Keratinocyte (primary cell): ENCODE data around the gene KATNA1. TPM values are rescaled to one million over a fixed set of nuclear protein-coding genes. Genes with fewer than 3 reads are reported as not detected.

Source experiments
- DNase-seq: peaks from one replicate; pipeline ENCODE4 v3.0.0-alpha.2; 2011; ENCODE audit warnings: low read depth, missing footprints, low spot score
- FAIRE-seq: peaks from 2 replicates; lab custom pipeline; 2011; peaks lifted over from hg19 to GRCh38; lab: Jason Lieb, UNC
- H2AFZ ChIP-seq: 2 replicates; pipeline ENCODE4 v1.6.0; 2012; ENCODE audit warnings: low read length, control low read depth, inconsistent platforms; ENCODE audit not compliant: control insufficient read depth
- H3K27ac ChIP-seq: 2 replicates; pipeline ENCODE4 v1.5.1; 2011; ENCODE audit warnings: low read length; ENCODE audit not compliant: control insufficient read depth, insufficient read depth
- H3K27me3 ChIP-seq: 3 replicates; pipeline ENCODE4 v1.6.0; 2011; ENCODE audit warnings: low read length; ENCODE audit not compliant: control insufficient read depth, insufficient read depth; ENCODE audit errors: extremely low read depth
- H3K36me3 ChIP-seq, 2 experiments: 2 replicates in 1 of 2; 3 replicates in 1 of 2; pipeline ENCODE4 v1.5.1; 2011; ENCODE audit warnings: low read length in 2 of 2, mild to moderate bottlenecking in 1 of 2; ENCODE audit not compliant: control insufficient read depth in 2 of 2, insufficient read depth in 2 of 2; ENCODE audit errors: extremely low read depth in 1 of 2
- H3K4me1 ChIP-seq: 3 replicates; pipeline ENCODE4 v1.5.1; 2011; ENCODE audit warnings: low read length; ENCODE audit not compliant: control insufficient read depth, insufficient read depth; ENCODE audit errors: extremely low read depth
- H3K4me2 ChIP-seq: 3 replicates; pipeline ENCODE4 v1.6.0; 2011; ENCODE audit warnings: low read depth, low read length; ENCODE audit not compliant: control insufficient read depth, insufficient read depth; ENCODE audit errors: extremely low read depth
- H3K4me3 ChIP-seq, 3 experiments: fragments of 200-600 bp in 1 of 3; sonication (generic) in 1 of 3; 2 replicates in 2 of 3; 3 replicates in 1 of 3; pipeline ENCODE4 v1.5.1; 2011 to 2016; ENCODE audit warnings: low read length in 3 of 3, mild to moderate bottlenecking in 3 of 3, control low read depth in 2 of 3, inconsistent platforms in 1 of 3, low read depth in 1 of 3, mixed read lengths in 1 of 3, mixed run types in 1 of 3, moderate library complexity in 1 of 3; ENCODE audit not compliant: control insufficient read depth in 2 of 3, insufficient read depth in 2 of 3; ENCODE audit errors: extremely low read depth in 1 of 3
- H3K79me2 ChIP-seq: 2 replicates; pipeline ENCODE4 v1.6.0; 2012; ENCODE audit warnings: low read length; ENCODE audit not compliant: control insufficient read depth, insufficient read depth
- H3K9ac ChIP-seq: 3 replicates; pipeline ENCODE4 v1.6.0; 2011; ENCODE audit warnings: low read length; ENCODE audit not compliant: control insufficient read depth, insufficient read depth; ENCODE audit errors: extremely low read depth
- H3K9me1 ChIP-seq: 3 replicates; pipeline ENCODE4 v1.6.0; 2011; ENCODE audit warnings: low read length; ENCODE audit not compliant: control insufficient read depth, insufficient read depth; ENCODE audit errors: extremely low read depth
- H3K9me3 ChIP-seq: 2 replicates; pipeline ENCODE4 v1.5.1; 2012; ENCODE audit warnings: low read depth, low read length; ENCODE audit not compliant: control insufficient read depth
- H4K20me1 ChIP-seq: 3 replicates; pipeline ENCODE4 v1.6.0; 2011; ENCODE audit warnings: low read length; ENCODE audit not compliant: control insufficient read depth, insufficient read depth; ENCODE audit errors: extremely low read depth
- CTCF ChIP-seq, 3 experiments: IDR thresholded peaks in 1 of 3; conservative IDR thresholded peaks in 1 of 3; optimal IDR thresholded peaks in 1 of 3; 2 replicates in 2 of 3; 3 replicates in 1 of 3; pipeline versions ENCODE3 to v1.5.1; 2011; ENCODE audit warnings: low read length in 3 of 3, mild to moderate bottlenecking in 3 of 3, moderate library complexity in 2 of 3, control low read depth in 1 of 3, inconsistent platforms in 1 of 3; ENCODE audit not compliant: insufficient read depth in 2 of 3; ENCODE audit errors: extremely low read depth in 1 of 3
- EZH2 ChIP-seq: IDR thresholded peaks from one replicate; pipeline ENCODE4 v1.6.1; 2012; ENCODE audit warnings: inconsistent platforms, mild to moderate bottlenecking, low read length, moderate library complexity
- dilution Hi-C: fragments of 300-500 bp; cut with MboI; formaldehyde crosslinking; loops from one replicate; pipeline ENCODE4 v1.7.0; 2020; ENCODE audit warnings: low sequenced_read_pairs; ENCODE audit not compliant: extremely low pct_ligation_motif_present
- polyA minus RNA-seq, 3 experiments: library from RNA; depleted of rRNA, polyadenylated mRNA; stranded (reverse); fragments of >200 nt; gene quantifications; 1 replicate in 1 of 3; 2 replicates in 1 of 3; 3 replicates in 1 of 3; pipeline ENCODE4 v1.2.3, GENCODE V29; 2011
- polyA plus RNA-seq, 5 experiments: library from polyadenylated mRNA; depleted of rRNA in 3 of 5; stranded (reverse) in 3 of 5; stranded (forward) in 1 of 5; unstranded in 1 of 5; fragments of >200 nt; gene quantifications; 1 replicate in 1 of 5; 2 replicates in 3 of 5; 3 replicates in 1 of 5; pipeline versions ENCODE4 v1.2.1 to v1.2.3, GENCODE V29; 2011 to 2012; ENCODE audit warnings: missing spikeins in 2 of 5, low read depth in 1 of 5, low replicate concordance in 1 of 5

The KATNA1 gene
- polyA plus RNA-seq: 23.0 to 36.8 TPM (median 24.1 TPM) in 3 replicates
- 40.4 TPM for polyA plus RNA-seq (2011; ENCODE audit: low read depth)
- 20.6 and 36.4 TPM in 2 replicates for polyA plus RNA-seq (2011; cell fraction: cytosol; rRNA removed)
- polyA plus RNA-seq (2011; cell fraction: nucleus; rRNA removed): 36.3 and 42.8 TPM in 2 replicates
- polyA plus RNA-seq (2012; ENCODE audit: low replicate concordance): 16.9 and 19.6 TPM in 2 replicates
- polyA minus RNA-seq: 3.9 to 24.4 TPM (median 8.8 TPM) in 3 replicates
- polyA minus RNA-seq (2011; cell fraction: cytosol; rRNA and poly(A)+ RNA removed): 11.1 TPM
- 15.6 and 26.8 TPM in 2 replicates for polyA minus RNA-seq (2011; cell fraction: nucleus; rRNA and poly(A)+ RNA removed)

- H3K27ac ChIP-seq: peak within 1 kb of the TSS; percentile 78
- no peaks in the 10 kb centered on the region for H3K27me3 ChIP-seq
- no peaks in the 10 kb centered on the region for H3K9me3 ChIP-seq
- H3K79me2 ChIP-seq: peaks cover 35% of the 10 kb centered on the region
- peak within 1 kb of the TSS; percentile 85 for H3K9ac ChIP-seq
- dilution Hi-C loops: no loop called here
- H2AFZ ChIP-seq: peak within 1 kb of the TSS; percentile 81
- H3K9me1 ChIP-seq: no peaks in the 10 kb centered on the region
- TF ChIP-seq EZH2 (no peak), CTCF (optimal IDR thresholded peaks at IDR 0.05 in 1 of 3, IDR thresholded peaks at IDR 0.05 in 1 of 3, conservative IDR thresholded peaks at IDR 0.05 in 1 of 3; ENCODE audit: extremely low read depth in 1 of 3, insufficient read depth in 2 of 3, low read length in 3 of 3) (no peak)
- H4K20me1 ChIP-seq: no peaks in the 10 kb centered on the region
- no peaks in the 10 kb centered on the region for H3K36me3 ChIP-seq
- peaks cover 8% of the 10 kb centered on the region for H3K4me1 ChIP-seq
- DNase-seq: peak; percentile 41
- peak within 1 kb of the TSS; percentile 72 to 90 (median 83) for H3K4me3 ChIP-seq
- H3K4me2 ChIP-seq: peak within 1 kb of the TSS; percentile 74
- no peak for FAIRE-seq
Measured at GRCh38 chr6:149648148-149649145, at the start of gene KATNA1. TSS of gene KATNA1 (minus strand) at chr6:149648714. CDS start at chr6:149638547, 10,167 bp downstream.

- DNase-seq: no peak
Measured at GRCh38 chr6:149698175-149698574, 49.7 kb upstream of the KATNA1 start.

More at GRCh38 chr6:149698175-149698574, 49.7 kb upstream of the KATNA1 start:
- Histone ChIP-seq H3K9me3 (no peaks in the 10 kb centered on the region), H3K27ac (no peak overlapping the region), H3K9ac (no peak overlapping the region), H3K4me2 (no peak overlapping the region), H4K20me1 (peaks cover 3% of the 10 kb centered on the region), H3K4me1 (peaks cover 13% of the 10 kb centered on the region), H3K79me2 (peaks cover 76% of the 10 kb centered on the region), H2AFZ (no peak overlapping the region), H3K27me3 (no peaks in the 10 kb centered on the region), H3K9me1 (no peaks in the 10 kb centered on the region), H3K4me3 (no peak overlapping the region), H3K36me3 (peaks cover 0 to 9% of the 10 kb centered on the region in 2 experiments)
- TF ChIP-seq EZH2: no peak
- no peak for TF ChIP-seq CTCF (optimal IDR thresholded peaks at IDR 0.05 in 1 of 3, IDR thresholded peaks at IDR 0.05 in 1 of 3, conservative IDR thresholded peaks at IDR 0.05 in 1 of 3; ENCODE audit: extremely low read depth in 1 of 3, insufficient read depth in 2 of 3, low read length in 3 of 3)
- FAIRE-seq: no peak
- dilution Hi-C loops: no loop called here
